Regular cardiac myocyte (primary cell): ENCODE results near the gene FOXJ2. TPM values are rescaled to one million over a fixed set of nuclear protein-coding genes. Genes with fewer than 3 reads are reported as not detected.

Experiments used
- total RNA-seq: library from RNA; depleted of rRNA; stranded (reverse); fragments of >200 nt; gene quantifications from 2 replicates; pipeline ENCODE4 v1.2.3, GENCODE V29; 2014

FOXJ2 gene
- total RNA-seq = 4.0 and 4.2 TPM in 2 replicates

DNA sequence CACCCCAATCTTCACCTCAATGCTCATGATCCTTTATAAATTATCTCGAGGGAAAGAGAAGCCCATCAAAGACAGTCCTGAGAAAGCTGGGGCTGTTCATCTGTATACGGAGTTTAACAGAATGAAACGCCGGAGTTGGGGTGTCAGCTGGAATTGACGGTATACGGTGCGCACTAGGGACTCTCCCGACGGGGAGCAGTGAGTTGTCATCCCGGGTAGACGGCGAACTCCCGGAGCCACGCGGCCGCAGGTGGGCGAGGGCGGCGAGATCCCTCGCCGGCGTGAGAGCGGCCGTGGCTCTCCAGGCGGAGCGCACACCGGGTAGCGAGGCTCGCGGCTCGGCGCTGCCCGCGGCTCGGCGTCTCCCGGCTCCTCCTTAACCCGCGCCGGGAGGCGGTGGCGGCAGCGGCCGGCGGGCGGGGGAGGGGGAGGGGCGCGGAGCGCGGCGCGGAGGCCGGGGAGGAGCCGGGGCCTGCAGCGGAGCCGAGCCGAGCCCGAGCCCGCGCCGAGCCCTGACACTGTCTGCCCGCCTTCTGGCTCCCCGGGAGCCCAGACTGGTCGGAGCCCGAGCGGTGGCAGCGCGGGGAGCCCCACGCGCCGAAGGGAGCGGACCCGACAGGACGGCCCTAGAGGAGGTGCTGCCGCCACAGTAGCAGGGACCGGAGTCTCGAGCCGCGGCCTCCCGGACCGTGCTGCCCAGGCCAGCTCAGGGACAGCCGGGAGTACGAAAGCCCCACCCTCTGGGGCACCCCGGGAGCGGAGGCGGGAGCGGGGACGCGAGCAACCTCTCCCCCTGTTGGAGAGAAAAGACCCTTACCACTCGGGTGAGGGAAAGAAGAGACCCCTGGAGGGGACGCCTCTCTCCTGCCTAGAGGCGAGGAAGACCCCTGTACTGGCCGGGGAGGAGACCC lies at the start of gene FOXJ2:
FOXJ2 (plus strand) TSS at position 475 of the 911 bp plus-strand sequence. CDS start 7,117 bp downstream, outside the sequence.

DNA sequence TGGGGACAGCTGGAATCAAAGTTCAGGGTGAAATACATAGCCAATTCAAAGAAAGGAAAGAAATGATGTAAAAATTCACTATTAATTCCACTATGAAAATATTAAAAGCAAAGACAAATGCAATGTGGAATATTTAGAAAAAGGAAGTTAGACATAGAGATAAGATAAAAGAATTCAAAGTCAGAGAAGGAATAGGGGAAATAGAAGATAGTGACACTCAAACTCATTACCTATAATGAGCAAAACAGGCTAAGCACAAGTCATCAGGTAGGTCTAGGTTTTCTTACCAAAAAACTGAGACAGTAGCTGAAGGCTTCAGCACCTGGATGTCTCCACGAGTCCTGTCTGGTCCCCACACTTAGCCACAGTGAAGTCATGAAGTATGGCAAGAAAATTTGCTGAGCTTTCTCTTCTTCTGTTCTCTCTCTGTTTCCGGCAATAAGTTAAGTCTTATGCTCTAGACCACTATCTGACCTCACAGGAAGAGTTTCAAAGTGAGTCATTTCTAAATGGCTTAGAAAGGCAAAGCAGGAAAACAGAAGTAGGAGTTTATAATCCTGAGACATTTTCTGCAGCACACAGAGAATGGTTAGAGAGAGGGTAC lies 33.6 kb downstream of the FOXJ2 start, which contains the start of gene C3AR1:
C3AR1 (minus strand) TSS at position 369 of the 604 bp plus-strand sequence. CDS start 6,174 bp downstream, outside the sequence.

Other genes starting within 250 kb of the FOXJ2 start
- gene NANOG, start 243.3 kb upstream of the FOXJ2 start, total RNA-seq = not detected in 2 replicates
- gene SLC2A14, start 159.8 kb upstream of the FOXJ2 start, total RNA-seq = under 0.01 TPM in 2 replicates
- gene SLC2A3, start 96.5 kb upstream of the FOXJ2 start, total RNA-seq = 114 and 256 TPM in 2 replicates
- gene C3AR1, start 33.6 kb downstream of the FOXJ2 start, total RNA-seq = 0.56 and 0.58 TPM in 2 replicates
- gene NECAP1, start 49.6 kb downstream of the FOXJ2 start, total RNA-seq = 77.5 and 83.7 TPM in 2 replicates
- 0.85 TPM in 1 of 2 replicates, not detected in the other for gene CLEC4A, start 90.9 kb downstream of the FOXJ2 start, total RNA-seq
- gene ZNF705A, start 124.3 kb downstream of the FOXJ2 start, total RNA-seq = under 0.01 TPM in 1 of 2 replicates, not detected in the other
- under 0.01 and 0.28 TPM in 2 replicates for gene FAM90A1, start 194.9 kb downstream of the FOXJ2 start, total RNA-seq